KMS-11 (cell line): Measurements from ENCODE around the gene ZBTB18.
"Not testable (repeated sequence)": the region's sequence is repeated elsewhere in the genome, so short reads cannot be mapped to it uniquely, and the experiment has no call there.

Source experiments
- H2AFZ ChIP-seq: fragments of 200-600 bp; sonication (generic); 2 replicates; pipeline ENCODE4 v1.6.1; 2016; ENCODE audit warnings: antibody characterized with exemption, mixed run types, low read depth
- H3K27ac ChIP-seq: fragments of 200-600 bp; sonication (generic); 2 replicates; pipeline ENCODE4 v1.6.1; 2016; ENCODE audit warnings: mild to moderate bottlenecking, mixed run types
- H3K27me3 ChIP-seq: fragments of 200-600 bp; sonication (generic); 2 replicates; pipeline ENCODE4 v1.6.1; 2017; ENCODE audit warnings: mild to moderate bottlenecking, low read depth, mixed run types, moderate library complexity; ENCODE audit not compliant: insufficient read depth
- H3K36me3 ChIP-seq: fragments of 200-600 bp; sonication (generic); 2 replicates; pipeline ENCODE4 v1.6.1; 2017; ENCODE audit warnings: mild to moderate bottlenecking, mixed run types; ENCODE audit not compliant: insufficient read depth
- H3K4me1 ChIP-seq: fragments of 200-600 bp; sonication (generic); 2 replicates; pipeline ENCODE4 v1.6.1; 2016; ENCODE audit warnings: mild to moderate bottlenecking, low read depth, mixed run types; ENCODE audit not compliant: poor library complexity, severe bottlenecking
- H3K4me2 ChIP-seq: fragments of 200-600 bp; sonication (generic); 2 replicates; pipeline ENCODE4 v1.7.0; 2016; ENCODE audit warnings: mild to moderate bottlenecking, mixed run types
- H3K4me3 ChIP-seq: fragments of 200-600 bp; sonication (generic); IDR thresholded peaks from 2 replicates; pipeline ENCODE4 v1.6.1; 2017; ENCODE audit warnings: low read depth, low read length, mixed read lengths; ENCODE audit not compliant: insufficient read depth
- H3K79me2 ChIP-seq: fragments of 200-600 bp; sonication (generic); 2 replicates; pipeline ENCODE4 v1.6.1; 2016; ENCODE audit warnings: low read depth, mixed run types; ENCODE audit not compliant: insufficient read depth
- H3K9ac ChIP-seq: fragments of 200-600 bp; sonication (generic); 2 replicates; pipeline ENCODE4 v1.6.1; 2016; ENCODE audit warnings: mild to moderate bottlenecking, mixed run types
- H4K20me1 ChIP-seq: fragments of 200-600 bp; sonication (generic); 2 replicates; pipeline ENCODE4 v1.6.1; 2016; ENCODE audit warnings: mild to moderate bottlenecking, mixed run types; ENCODE audit not compliant: insufficient read depth
- CTCF ChIP-seq: fragments of 200-600 bp; sonication (generic); conservative IDR thresholded peaks from 2 replicates; pipeline ENCODE4 v1.6.1; 2017; ENCODE audit warnings: low read depth, mild to moderate bottlenecking, antibody characterized with exemption, low read length, moderate library complexity, mixed read lengths

Gene ZBTB18

GRCh38 chr1:244037252-244037651 lies 13.8 kb upstream of the ZBTB18 start:
- H3K79me2 ChIP-seq, result no peaks in the 10 kb centered on the region
- no peak for TF ChIP-seq CTCF
- H3K9ac ChIP-seq, result no peak overlapping the region
- H3K27me3 ChIP-seq, result no peaks in the 10 kb centered on the region
- no peak overlapping the region for H3K4me2 ChIP-seq
- H4K20me1 ChIP-seq, result no peaks in the 10 kb centered on the region; the same call in 1 of the 2 replicates
- H3K27ac ChIP-seq, result no peak overlapping the region
- H3K36me3 ChIP-seq, result no peaks in the 10 kb centered on the region
- H2AFZ ChIP-seq, result no peak overlapping the region
- H3K4me3 ChIP-seq, result no peak overlapping the region
- no peaks in the 10 kb centered on the region for H3K4me1 ChIP-seq

- Histone ChIP-seq H3K9ac (no peak overlapping the region), H3K27me3 (no peaks in the 10 kb centered on the region), H3K79me2 (no peaks in the 10 kb centered on the region), H3K36me3 (no peaks in the 10 kb centered on the region), H3K4me2 (no peak overlapping the region), H4K20me1 (no peaks in the 10 kb centered on the region), H2AFZ (no peak overlapping the region), H3K4me3 (no peak overlapping the region), H3K27ac (no peak overlapping the region), H3K4me1 (peaks cover 2% of the 10 kb centered on the region)
- TF ChIP-seq CTCF, result no peak
These were observed 9.5 kb upstream of the ZBTB18 start for GRCh38 chr1:244041466-244042120.

- TF ChIP-seq CTCF, result no peak
- Histone ChIP-seq H3K27me3 (no peaks in the 10 kb centered on the region), H2AFZ (no peak overlapping the region), H3K4me1 (peaks cover 5% of the 10 kb centered on the region), H3K79me2 (no peaks in the 10 kb centered on the region), H3K27ac (no peak overlapping the region), H3K9ac (no peak overlapping the region), H4K20me1 (no peaks in the 10 kb centered on the region), H3K4me2 (no peak overlapping the region), H3K4me3 (no peak overlapping the region), H3K36me3 (no peaks in the 10 kb centered on the region)
These were observed 8.8 kb upstream of the ZBTB18 start for GRCh38 chr1:244042293-244042692.

- Histone ChIP-seq H3K79me2 (no peaks in the 10 kb centered on the region), H3K9ac (no peak overlapping the region), H3K4me1 (peaks cover 5% of the 10 kb centered on the region), H3K27ac (no peak overlapping the region), H3K27me3 (no peaks in the 10 kb centered on the region), H3K4me3 (no peak overlapping the region), H2AFZ (no peak overlapping the region), H3K36me3 (no peaks in the 10 kb centered on the region), H3K4me2 (no peak overlapping the region), H4K20me1 (no peaks in the 10 kb centered on the region)
- TF ChIP-seq CTCF, result no peak
These were observed 6.7 kb upstream of the ZBTB18 start for GRCh38 chr1:244044423-244044822.

GRCh38 chr1:244046254-244046653 lies 4.8 kb upstream of the ZBTB18 start:
- not testable (repeated sequence) for H3K27me3 ChIP-seq, H3K36me3 ChIP-seq, H3K9ac ChIP-seq, H2AFZ ChIP-seq, H3K27ac ChIP-seq, H3K4me2 ChIP-seq, H3K4me3 ChIP-seq, H4K20me1 ChIP-seq
- H3K4me1 ChIP-seq, result peaks cover 15% of the 10 kb centered on the region
- peaks cover 13% of the 10 kb centered on the region; the same call in 1 of the 2 replicates for H3K79me2 ChIP-seq
